Liver (tissue), 3 donors: ENCODE data around the gene SEMA6B.

Source experiments
- CTCF ChIP-seq: fragments of 150-350 bp; IDR thresholded peaks from 2 replicates; pipeline ENCODE4 v1.5.1; 2017; ENCODE audit warnings: improper control_type of control experiment, low read depth, low read length; ENCODE audit not compliant: missing input control
- EGR1 ChIP-seq, 2 donors: IDR thresholded peaks; 2 replicates each; pipeline ENCODE4 v1.6.1; 2016 to 2018; ENCODE audit warnings: antibody characterized with exemption in 2 of 2, low read depth in 2 of 2
- FOXA1 ChIP-seq: IDR thresholded peaks from 2 replicates; pipeline ENCODE4 v1.6.1; 2016; ENCODE audit warnings: antibody characterized with exemption
- MAX ChIP-seq: IDR thresholded peaks from 2 replicates; pipeline ENCODE4 v1.6.1; 2016; ENCODE audit warnings: antibody characterized with exemption
- RAD21 ChIP-seq, 2 donors: IDR thresholded peaks; 2 replicates each; pipeline ENCODE4 v1.6.1; 2016; ENCODE audit warnings: antibody characterized with exemption in 2 of 2, mild to moderate bottlenecking in 2 of 2
- REST ChIP-seq: IDR thresholded peaks from 2 replicates; pipeline ENCODE4 v1.6.1; 2016; ENCODE audit warnings: antibody characterized with exemption, mild to moderate bottlenecking
- RXRA ChIP-seq, 2 donors: IDR thresholded peaks; 2 replicates each; pipeline ENCODE4 v1.6.1; 2017 to 2018; ENCODE audit warnings: antibody characterized with exemption in 2 of 2, mild to moderate bottlenecking in 1 of 2
- TAF1 ChIP-seq: conservative IDR thresholded peaks from 2 replicates; pipeline ENCODE4 v1.6.1; 2016; ENCODE audit warnings: antibody characterized with exemption, mild to moderate bottlenecking
- donor health status: healthy.
- donor health status: healthy.

- TF ChIP-seq CTCF: no peak
- TF ChIP-seq REST: no peak
- TF ChIP-seq RXRA (IDR thresholded peaks at IDR 0.05): no peak
- TF ChIP-seq FOXA1: no peak
- no peak for TF ChIP-seq TAF1
- TF ChIP-seq MAX: no peak
- TF ChIP-seq EGR1 (IDR thresholded peaks at IDR 0.05; ENCODE audit: low read depth in 2 of 2): no peak
- no peak for TF ChIP-seq RAD21 (IDR thresholded peaks at IDR 0.05)
These were observed 7.0 kb downstream of the SEMA6B start for GRCh38 chr19:4552525-4552819.
